ENCODE data around the gene MYADM. TPM values are rescaled to one million over a fixed set of nuclear protein-coding genes. Genes with fewer than 3 reads are reported as not detected.

MYADM gene
- total and polyA plus RNA-seq, 2 of the 13 experiments (the other 11 are each of a cell fraction or from before 2014, with no cell fraction given): 19.9 to 38.1 TPM

DNA sequence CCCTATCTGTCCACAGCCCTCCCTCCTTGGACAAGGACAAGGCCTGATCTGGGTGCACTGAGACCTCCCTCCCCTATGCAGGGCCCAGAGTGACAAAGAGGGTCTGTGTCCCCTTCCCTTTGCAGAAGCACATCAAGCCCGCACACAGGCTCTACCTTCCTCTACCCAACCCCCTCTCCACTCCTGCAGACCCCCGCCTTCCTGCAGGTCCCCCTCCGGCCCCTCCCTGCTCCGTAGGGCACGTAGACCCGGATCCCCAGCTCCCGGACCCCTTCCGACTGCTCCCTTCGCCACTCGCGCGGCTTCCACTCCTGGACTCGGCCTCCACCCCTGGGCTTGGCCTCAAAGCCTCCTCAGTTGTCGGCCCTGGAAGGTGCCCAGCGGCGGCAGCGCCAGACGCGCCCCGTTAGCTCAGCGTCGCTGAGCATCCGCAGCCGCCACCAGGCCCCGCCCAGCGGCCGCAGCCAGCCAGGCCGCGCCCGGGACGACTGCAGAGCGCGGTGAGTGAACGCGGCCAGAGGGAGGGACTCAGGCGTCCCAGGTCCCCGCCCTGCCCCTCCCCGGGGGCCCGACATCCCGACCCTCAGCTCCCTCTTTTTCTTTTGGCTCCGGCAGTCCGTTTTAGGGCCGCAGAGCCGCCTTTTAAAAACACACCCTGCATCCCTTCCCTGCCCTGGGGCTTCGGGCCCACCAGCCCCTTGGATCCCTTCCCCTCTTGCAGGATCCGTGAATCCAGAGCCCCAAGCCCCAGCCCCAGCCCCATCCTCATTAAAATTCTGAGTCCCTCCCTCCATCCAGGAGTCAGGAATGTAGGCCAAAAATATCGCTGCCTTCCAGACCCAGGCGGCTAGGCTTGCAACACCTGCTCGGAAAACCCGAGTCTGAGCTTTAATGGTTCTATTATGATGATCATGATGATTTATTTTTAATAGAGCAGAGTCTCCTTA lies 1.5 kb upstream of the MYADM start (continued):
- TF ChIP-seq CHCHD3 (CRISPR knock-in tag; IDR thresholded peaks at IDR 0.05): 0 out of 2 replicates have a peak, but pooled peaks have one; percentile 54
- TF ChIP-seq, protein P1, sequence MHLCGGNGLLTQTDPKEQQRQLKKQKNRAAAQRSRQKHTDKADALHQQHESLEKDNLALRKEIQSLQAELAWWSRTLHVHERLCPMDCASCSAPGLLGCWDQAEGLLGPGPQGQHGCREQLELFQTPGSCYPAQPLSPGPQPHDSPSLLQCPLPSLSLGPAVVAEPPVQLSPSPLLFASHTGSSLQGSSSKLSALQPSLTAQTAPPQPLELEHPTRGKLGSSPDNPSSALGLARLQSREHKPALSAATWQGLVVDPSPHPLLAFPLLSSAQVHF (CRISPR knock-in tag; IDR thresholded peaks at IDR 0.05): 0 out of 2 replicates have a peak, but pooled peaks have one; percentile 37
- TF ChIP-seq, protein P2, sequence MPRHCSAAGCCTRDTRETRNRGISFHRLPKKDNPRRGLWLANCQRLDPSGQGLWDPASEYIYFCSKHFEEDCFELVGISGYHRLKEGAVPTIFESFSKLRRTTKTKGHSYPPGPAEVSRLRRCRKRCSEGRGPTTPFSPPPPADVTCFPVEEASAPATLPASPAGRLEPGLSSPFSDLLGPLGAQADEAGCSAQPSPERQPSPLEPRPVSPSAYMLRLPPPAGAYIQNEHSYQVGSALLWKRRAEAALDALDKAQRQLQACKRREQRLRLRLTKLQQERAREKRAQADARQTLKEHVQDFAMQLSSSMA (CRISPR knock-in tag; IDR thresholded peaks at IDR 0.05): no peak
- TF ChIP-seq, protein P3, sequence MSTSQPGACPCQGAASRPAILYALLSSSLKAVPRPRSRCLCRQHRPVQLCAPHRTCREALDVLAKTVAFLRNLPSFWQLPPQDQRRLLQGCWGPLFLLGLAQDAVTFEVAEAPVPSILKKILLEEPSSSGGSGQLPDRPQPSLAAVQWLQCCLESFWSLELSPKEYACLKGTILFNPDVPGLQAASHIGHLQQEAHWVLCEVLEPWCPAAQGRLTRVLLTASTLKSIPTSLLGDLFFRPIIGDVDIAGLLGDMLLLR (CRISPR knock-in tag; IDR thresholded peaks at IDR 0.05): peak; percentile 82; the same call in 1 of the 2 replicates
- no peak for TF ChIP-seq ZNF3 (CRISPR knock-in tag; IDR thresholded peaks at IDR 0.05)
- no peak; the same call in 1 of the 2 replicates for TF ChIP-seq TEAD2 (CRISPR knock-in tag; IDR thresholded peaks at IDR 0.05)
- TF ChIP-seq, protein P4, sequence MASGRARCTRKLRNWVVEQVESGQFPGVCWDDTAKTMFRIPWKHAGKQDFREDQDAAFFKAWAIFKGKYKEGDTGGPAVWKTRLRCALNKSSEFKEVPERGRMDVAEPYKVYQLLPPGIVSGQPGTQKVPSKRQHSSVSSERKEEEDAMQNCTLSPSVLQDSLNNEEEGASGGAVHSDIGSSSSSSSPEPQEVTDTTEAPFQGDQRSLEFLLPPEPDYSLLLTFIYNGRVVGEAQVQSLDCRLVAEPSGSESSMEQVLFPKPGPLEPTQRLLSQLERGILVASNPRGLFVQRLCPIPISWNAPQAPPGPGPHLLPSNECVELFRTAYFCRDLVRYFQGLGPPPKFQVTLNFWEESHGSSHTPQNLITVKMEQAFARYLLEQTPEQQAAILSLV (CRISPR knock-in tag; IDR thresholded peaks at IDR 0.05; ENCODE audit: borderline replicate concordance): peak; percentile 93; the same call in 1 of the 2 replicates
- TF ChIP-seq BHLHE40 (IDR thresholded peaks at IDR 0.05; ENCODE audit: low read length): no peak
- no peak for TF ChIP-seq ZNF878 (CRISPR knock-in tag; IDR thresholded peaks at IDR 0.05)
- TF ChIP-seq, protein P5, sequence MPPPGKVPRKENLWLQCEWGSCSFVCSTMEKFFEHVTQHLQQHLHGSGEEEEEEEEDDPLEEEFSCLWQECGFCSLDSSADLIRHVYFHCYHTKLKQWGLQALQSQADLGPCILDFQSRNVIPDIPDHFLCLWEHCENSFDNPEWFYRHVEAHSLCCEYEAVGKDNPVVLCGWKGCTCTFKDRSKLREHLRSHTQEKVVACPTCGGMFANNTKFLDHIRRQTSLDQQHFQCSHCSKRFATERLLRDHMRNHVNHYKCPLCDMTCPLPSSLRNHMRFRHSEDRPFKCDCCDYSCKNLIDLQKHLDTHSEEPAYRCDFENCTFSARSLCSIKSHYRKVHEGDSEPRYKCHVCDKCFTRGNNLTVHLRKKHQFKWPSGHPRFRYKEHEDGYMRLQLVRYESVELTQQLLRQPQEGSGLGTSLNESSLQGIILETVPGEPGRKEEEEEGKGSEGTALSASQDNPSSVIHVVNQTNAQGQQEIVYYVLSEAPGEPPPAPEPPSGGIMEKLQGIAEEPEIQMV (CRISPR knock-in tag; IDR thresholded peaks at IDR 0.05; ENCODE audit: low read depth): no peak
- peak; percentile 45; the same call in 1 of the 2 replicates for TF ChIP-seq HOXA5 (CRISPR knock-in tag; IDR thresholded peaks at IDR 0.05)
- peak; percentile 55 for TF ChIP-seq MED1 (CRISPR knock-in tag; IDR thresholded peaks at IDR 0.05)
- no peak; the same call in 1 of the 2 replicates for TF ChIP-seq ZNF775 (CRISPR knock-in tag; IDR thresholded peaks at IDR 0.05; ENCODE audit: borderline replicate concordance)
- TF ChIP-seq EZH2 (conservative IDR thresholded peaks at IDR 0.05; ENCODE audit: low read depth, low read length): no peak
- peak; percentile 23; the same call in 1 of the 2 replicates for TF ChIP-seq HOXA3 (CRISPR knock-in tag; IDR thresholded peaks at IDR 0.05)
- no peak for TF ChIP-seq ZNF570 (CRISPR knock-in tag; IDR thresholded peaks at IDR 0.05; ENCODE audit: borderline replicate concordance)
- TF ChIP-seq, protein P6, sequence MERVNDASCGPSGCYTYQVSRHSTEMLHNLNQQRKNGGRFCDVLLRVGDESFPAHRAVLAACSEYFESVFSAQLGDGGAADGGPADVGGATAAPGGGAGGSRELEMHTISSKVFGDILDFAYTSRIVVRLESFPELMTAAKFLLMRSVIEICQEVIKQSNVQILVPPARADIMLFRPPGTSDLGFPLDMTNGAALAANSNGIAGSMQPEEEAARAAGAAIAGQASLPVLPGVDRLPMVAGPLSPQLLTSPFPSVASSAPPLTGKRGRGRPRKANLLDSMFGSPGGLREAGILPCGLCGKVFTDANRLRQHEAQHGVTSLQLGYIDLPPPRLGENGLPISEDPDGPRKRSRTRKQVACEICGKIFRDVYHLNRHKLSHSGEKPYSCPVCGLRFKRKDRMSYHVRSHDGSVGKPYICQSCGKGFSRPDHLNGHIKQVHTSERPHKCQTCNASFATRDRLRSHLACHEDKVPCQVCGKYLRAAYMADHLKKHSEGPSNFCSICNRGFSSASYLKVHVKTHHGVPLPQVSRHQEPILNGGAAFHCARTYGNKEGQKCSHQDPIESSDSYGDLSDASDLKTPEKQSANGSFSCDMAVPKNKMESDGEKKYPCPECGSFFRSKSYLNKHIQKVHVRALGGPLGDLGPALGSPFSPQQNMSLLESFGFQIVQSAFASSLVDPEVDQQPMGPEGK (CRISPR knock-in tag; IDR thresholded peaks at IDR 0.05): peak; percentile 35; the same call in 1 of the 2 replicates
- no peak for TF ChIP-seq GABPA (IDR thresholded peaks at IDR 0.05; ENCODE audit: low read depth, low read length)
- TF ChIP-seq GABPA (CRISPR knock-in tag; IDR thresholded peaks at IDR 0.05; ENCODE audit: low read depth): no peak; the same call in 1 of the 2 replicates
- TF ChIP-seq, protein P7, sequence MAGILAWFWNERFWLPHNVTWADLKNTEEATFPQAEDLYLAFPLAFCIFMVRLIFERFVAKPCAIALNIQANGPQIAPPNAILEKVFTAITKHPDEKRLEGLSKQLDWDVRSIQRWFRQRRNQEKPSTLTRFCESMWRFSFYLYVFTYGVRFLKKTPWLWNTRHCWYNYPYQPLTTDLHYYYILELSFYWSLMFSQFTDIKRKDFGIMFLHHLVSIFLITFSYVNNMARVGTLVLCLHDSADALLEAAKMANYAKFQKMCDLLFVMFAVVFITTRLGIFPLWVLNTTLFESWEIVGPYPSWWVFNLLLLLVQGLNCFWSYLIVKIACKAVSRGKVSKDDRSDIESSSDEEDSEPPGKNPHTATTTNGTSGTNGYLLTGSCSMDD (CRISPR knock-in tag; IDR thresholded peaks at IDR 0.05): no peak; the same call in 1 of the 2 replicates

All from HepG2 (cell line).